Measurements from ENCODE around the gene TSR2.

Gene TSR2

GRCh38 chrX:54427837-54428424 is 12.3 kb upstream of the TSR2 start:
- DNase-seq (ENCODE audit: low read depth): no peak
- H3K27me3 ChIP-seq (replicated peaks; ENCODE audit: control insufficient read depth, insufficient read depth, low read length): peaks cover 6% of the 10 kb centered on the region
- H3K9ac ChIP-seq (ENCODE audit: low read length): no peak overlapping the region
- H3K4me3 ChIP-seq (ENCODE audit: low read length): no peak overlapping the region
- H3K4me1 ChIP-seq (ENCODE audit: control insufficient read depth, insufficient read depth, low read length): no peaks in the 10 kb centered on the region
- H3K9me3 ChIP-seq (ENCODE audit: control insufficient read depth, low read length): no peaks in the 10 kb centered on the region
- no peaks in the 10 kb centered on the region for H3K36me3 ChIP-seq (ENCODE audit: control insufficient read depth, insufficient read depth, low read length, severe bottlenecking)

GRCh38 chrX:54430519-54430918 is 9.7 kb upstream of the TSR2 start:
- H3K9ac ChIP-seq (ENCODE audit: low read length): no peak overlapping the region
- H3K9me3 ChIP-seq (ENCODE audit: control insufficient read depth, low read length): no peaks in the 10 kb centered on the region
- H3K4me1 ChIP-seq (ENCODE audit: control insufficient read depth, insufficient read depth, low read length): no peaks in the 10 kb centered on the region
- no peak overlapping the region for H3K4me3 ChIP-seq (ENCODE audit: low read length)
- DNase-seq (ENCODE audit: low read depth): no peak
- H3K36me3 ChIP-seq (ENCODE audit: control insufficient read depth, insufficient read depth, low read length, severe bottlenecking): no peaks in the 10 kb centered on the region
- peaks cover 6% of the 10 kb centered on the region for H3K27me3 ChIP-seq (replicated peaks; ENCODE audit: control insufficient read depth, insufficient read depth, low read length)

GRCh38 chrX:54435121-54435520 is 5.1 kb upstream of the TSR2 start:
- Histone ChIP-seq H3K27me3 (replicated peaks; ENCODE audit: control insufficient read depth, insufficient read depth, low read length) (peaks cover 3% of the 10 kb centered on the region), H3K9ac (ENCODE audit: low read length) (no peak overlapping the region), H3K4me3 (ENCODE audit: low read length) (no peak overlapping the region), H3K36me3 (ENCODE audit: control insufficient read depth, insufficient read depth, low read length, severe bottlenecking) (no peaks in the 10 kb centered on the region), H3K9me3 (ENCODE audit: control insufficient read depth, low read length) (peaks cover 3% of the 10 kb centered on the region), H3K4me1 (ENCODE audit: control insufficient read depth, insufficient read depth, low read length) (no peaks in the 10 kb centered on the region)
- DNase-seq (ENCODE audit: low read depth): no peak

- no peak for DNase-seq (ENCODE audit: low read depth)
- Histone ChIP-seq H3K36me3 (ENCODE audit: control insufficient read depth, insufficient read depth, low read length, severe bottlenecking) (peaks cover 22% of the 10 kb centered on the region), H3K4me3 (ENCODE audit: low read length) (no peak overlapping the region), H3K27me3 (replicated peaks; ENCODE audit: control insufficient read depth, insufficient read depth, low read length) (peaks cover 13% of the 10 kb centered on the region), H3K9me3 (ENCODE audit: control insufficient read depth, low read length) (peaks cover 3% of the 10 kb centered on the region), H3K9ac (ENCODE audit: low read length) (no peak overlapping the region), H3K4me1 (ENCODE audit: control insufficient read depth, insufficient read depth, low read length) (peaks cover 13% of the 10 kb centered on the region)
Measured at GRCh38 chrX:54442790-54443189, 2.6 kb downstream of the TSR2 start.

DNA sequence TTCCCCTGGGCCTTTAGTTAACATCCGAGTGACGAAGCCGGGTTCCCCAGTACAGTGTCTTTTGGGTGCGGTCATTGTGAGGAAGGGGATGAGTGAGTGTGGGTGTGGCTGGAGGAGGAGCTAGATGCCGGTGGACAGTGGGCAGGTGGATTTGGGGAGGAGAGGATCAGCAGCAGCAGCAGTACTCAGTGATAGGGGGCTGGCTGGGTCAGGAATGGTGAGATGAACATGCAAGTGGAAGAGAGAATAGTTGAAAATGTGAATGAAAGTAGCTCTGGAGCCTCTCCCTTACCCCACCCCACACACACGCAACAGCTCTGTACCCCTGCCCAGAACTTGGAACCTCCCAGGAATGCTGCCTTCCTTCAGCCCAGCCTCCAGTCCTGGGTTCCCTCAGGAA is 4.5 kb downstream of the TSR2 start:
- Histone ChIP-seq H3K36me3 (ENCODE audit: control insufficient read depth, insufficient read depth, low read length, severe bottlenecking) (peaks cover 22% of the 10 kb centered on the region), H3K4me3 (ENCODE audit: low read length) (no peak overlapping the region), H3K27me3 (replicated peaks; ENCODE audit: control insufficient read depth, insufficient read depth, low read length) (peaks cover 13% of the 10 kb centered on the region), H3K4me1 (ENCODE audit: control insufficient read depth, insufficient read depth, low read length) (peaks cover 13% of the 10 kb centered on the region), H3K9me3 (ENCODE audit: control insufficient read depth, low read length) (no peaks in the 10 kb centered on the region), H3K9ac (ENCODE audit: low read length) (no peak overlapping the region)
- no peak for DNase-seq (ENCODE audit: low read depth)

DNA sequence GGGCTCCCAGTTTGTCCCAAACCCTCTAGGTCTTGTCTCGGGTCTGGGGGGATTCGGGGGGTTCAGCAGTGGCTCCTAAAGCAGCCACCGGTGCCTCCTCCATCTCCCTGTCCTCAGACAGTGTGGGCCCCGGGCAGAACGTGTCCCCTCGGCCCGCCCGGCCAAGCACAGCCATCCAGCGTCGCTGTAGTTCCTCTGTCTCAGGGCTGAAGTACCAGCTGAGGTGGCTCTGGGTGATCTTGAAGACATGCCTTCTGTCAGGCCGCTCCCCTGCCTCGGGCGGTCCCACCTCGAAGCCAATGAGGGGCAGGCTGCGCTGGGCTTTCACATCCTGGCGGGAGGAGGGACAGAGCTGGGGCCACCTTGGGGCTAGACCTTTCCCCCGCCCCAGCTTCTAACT is 5.9 kb downstream of the TSR2 start:
- Histone ChIP-seq H3K9ac (ENCODE audit: low read length) (no peak overlapping the region), H3K4me1 (ENCODE audit: control insufficient read depth, insufficient read depth, low read length) (peaks cover 11% of the 10 kb centered on the region), H3K27me3 (replicated peaks; ENCODE audit: control insufficient read depth, insufficient read depth, low read length) (peaks cover 13% of the 10 kb centered on the region), H3K9me3 (ENCODE audit: control insufficient read depth, low read length) (no peaks in the 10 kb centered on the region), H3K36me3 (ENCODE audit: control insufficient read depth, insufficient read depth, low read length, severe bottlenecking) (peaks cover 22% of the 10 kb centered on the region), H3K4me3 (ENCODE audit: low read length) (no peak overlapping the region)
- DNase-seq (ENCODE audit: low read depth): no peak

- no peak for DNase-seq (ENCODE audit: low read depth)
- Histone ChIP-seq H3K27me3 (replicated peaks; ENCODE audit: control insufficient read depth, insufficient read depth, low read length) (peaks cover 13% of the 10 kb centered on the region), H3K9ac (ENCODE audit: low read length) (no peak overlapping the region), H3K4me3 (ENCODE audit: low read length) (no peak overlapping the region), H3K36me3 (ENCODE audit: control insufficient read depth, insufficient read depth, low read length, severe bottlenecking) (peaks cover 22% of the 10 kb centered on the region), H3K4me1 (ENCODE audit: control insufficient read depth, insufficient read depth, low read length) (no peaks in the 10 kb centered on the region), H3K9me3 (ENCODE audit: control insufficient read depth, low read length) (no peaks in the 10 kb centered on the region)
Measured at GRCh38 chrX:54447461-54447860, 7.3 kb downstream of the TSR2 start.

GRCh38 chrX:54449929-54450328 is 9.7 kb downstream of the TSR2 start:
- Histone ChIP-seq H3K4me3 (ENCODE audit: low read length) (no peak overlapping the region), H3K36me3 (ENCODE audit: control insufficient read depth, insufficient read depth, low read length, severe bottlenecking) (peaks cover 10% of the 10 kb centered on the region), H3K27me3 (replicated peaks; ENCODE audit: control insufficient read depth, insufficient read depth, low read length) (peaks cover 6% of the 10 kb centered on the region), H3K9me3 (ENCODE audit: control insufficient read depth, low read length) (no peaks in the 10 kb centered on the region), H3K4me1 (ENCODE audit: control insufficient read depth, insufficient read depth, low read length) (no peaks in the 10 kb centered on the region), H3K9ac (ENCODE audit: low read length) (no peak overlapping the region)
- no peak for DNase-seq (ENCODE audit: low read depth)

DNA sequence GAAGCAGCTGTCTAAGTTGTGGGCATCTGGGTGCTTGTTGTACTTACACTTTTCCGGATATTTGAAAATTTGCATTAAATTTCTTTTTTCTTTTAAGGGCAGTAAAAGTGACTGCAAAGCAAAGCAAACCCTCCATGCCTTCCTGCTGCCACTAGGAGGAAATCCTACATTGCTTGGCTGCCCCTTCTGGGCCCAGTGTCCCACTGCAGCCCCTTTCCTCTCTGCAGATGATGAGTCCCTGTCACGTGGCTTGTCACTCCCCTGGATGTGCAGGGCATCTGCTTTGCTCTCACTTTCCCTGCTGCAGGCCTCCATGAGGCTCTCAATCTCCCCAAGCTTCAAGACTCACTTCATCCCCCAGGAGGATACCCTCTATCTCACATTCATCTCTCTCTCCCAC is 12.7 kb downstream of the TSR2 start:
- DNase-seq (ENCODE audit: low read depth): peak; percentile 19
- no peaks in the 10 kb centered on the region for H3K9me3 ChIP-seq (ENCODE audit: control insufficient read depth, low read length)
- no peaks in the 10 kb centered on the region for H3K27me3 ChIP-seq (replicated peaks; ENCODE audit: control insufficient read depth, insufficient read depth, low read length)
- H3K4me3 ChIP-seq (ENCODE audit: low read length): no peak overlapping the region
- H3K4me1 ChIP-seq (ENCODE audit: control insufficient read depth, insufficient read depth, low read length): no peaks in the 10 kb centered on the region
- no peaks in the 10 kb centered on the region for H3K36me3 ChIP-seq (ENCODE audit: control insufficient read depth, insufficient read depth, low read length, severe bottlenecking)
- no peak overlapping the region for H3K9ac ChIP-seq (ENCODE audit: low read length)

GRCh38 chrX:54470054-54470760 is 30.0 kb downstream of the TSR2 start:
- no peaks in the 10 kb centered on the region for H3K9me3 ChIP-seq (ENCODE audit: control insufficient read depth, low read length)
- peaks cover 14% of the 10 kb centered on the region for H3K36me3 ChIP-seq (ENCODE audit: control insufficient read depth, insufficient read depth, low read length, severe bottlenecking)

GRCh38 chrX:54473993-54474859 is 34.0 kb downstream of the TSR2 start:
- H3K4me3 ChIP-seq (ENCODE audit: low read length): no peak overlapping the region
- DNase-seq (ENCODE audit: low read depth): no peak
- H3K9me3 ChIP-seq (ENCODE audit: control insufficient read depth, low read length): no peaks in the 10 kb centered on the region
- peaks cover 4% of the 10 kb centered on the region for H3K27me3 ChIP-seq (replicated peaks; ENCODE audit: control insufficient read depth, insufficient read depth, low read length)
- H3K9ac ChIP-seq (ENCODE audit: low read length): no peak overlapping the region
- H3K4me1 ChIP-seq (ENCODE audit: control insufficient read depth, insufficient read depth, low read length): peaks cover 3% of the 10 kb centered on the region
- no peaks in the 10 kb centered on the region for H3K36me3 ChIP-seq (ENCODE audit: control insufficient read depth, insufficient read depth, low read length, severe bottlenecking)

More at GRCh38 chrX:54470054-54470760, 30.0 kb downstream of the TSR2 start:
- Histone ChIP-seq H3K9ac (ENCODE audit: low read length) (no peak overlapping the region), H3K27me3 (replicated peaks; ENCODE audit: control insufficient read depth, insufficient read depth, low read length) (no peaks in the 10 kb centered on the region), H3K4me3 (ENCODE audit: low read length) (no peak overlapping the region), H3K4me1 (ENCODE audit: control insufficient read depth, insufficient read depth, low read length) (no peaks in the 10 kb centered on the region)
- DNase-seq (ENCODE audit: low read depth): no peak
